Activated T-cell treated with anti-CD3 and anti-CD28 coated beads, Interleukin-2, amount 50 U/mL, for 1 hour (primary cell): ENCODE data around the gene GALNT12.

ENCODE experiments used
- DNase-seq: peaks from one replicate; pipeline ENCODE4 v3.0.0-alpha.2; 2020

The GALNT12 gene

GRCh38 chr9:98783518-98784226, 23.8 kb upstream of the GALNT12 start:
- no peak for DNase-seq

DNA sequence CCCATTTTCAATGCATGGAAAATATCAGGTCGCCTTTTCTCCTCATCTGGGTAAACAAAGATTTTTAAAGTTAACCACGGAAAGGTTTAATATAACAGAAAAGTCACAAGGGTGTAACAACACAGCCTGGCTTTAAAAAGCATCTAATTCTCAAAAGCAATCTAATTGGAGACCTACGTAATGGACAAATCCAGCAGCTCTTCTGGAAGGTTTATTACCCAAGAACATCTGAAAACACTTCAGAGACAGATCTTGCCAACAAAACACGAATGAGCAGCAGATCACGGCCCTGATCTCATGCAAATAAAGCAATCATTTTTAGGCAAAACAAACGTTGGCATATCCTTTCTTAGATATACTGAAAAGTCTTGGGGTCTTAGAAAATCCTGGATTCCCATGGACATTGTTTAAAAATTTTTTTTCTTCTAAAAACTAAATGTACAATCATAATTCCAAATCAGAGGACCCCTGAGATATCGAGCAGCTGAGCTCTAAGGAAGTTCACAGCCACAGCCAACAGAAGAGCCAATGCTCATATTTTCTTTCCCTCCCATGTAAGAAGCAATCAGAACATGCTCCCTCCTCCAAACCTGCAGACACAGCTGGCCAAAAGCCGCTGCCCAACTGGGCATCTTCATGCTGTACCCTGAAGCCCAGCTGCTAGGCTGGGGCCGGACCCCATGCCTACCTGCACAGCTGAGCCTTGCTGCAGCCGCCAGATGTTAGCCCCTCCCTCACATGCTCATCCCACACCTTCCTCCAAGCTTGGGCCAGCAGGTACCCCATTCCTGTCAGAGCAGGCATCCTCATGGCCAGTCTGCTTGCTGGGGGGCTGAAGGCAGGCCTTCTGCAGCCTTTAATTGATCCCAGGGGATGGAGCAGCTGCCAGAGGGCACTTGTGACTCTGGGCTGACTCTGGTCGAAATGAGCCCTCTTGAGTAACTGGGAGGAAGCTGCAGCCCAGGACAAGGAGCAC, 22.4 kb upstream of the GALNT12 start:
- no peak for DNase-seq

DNA sequence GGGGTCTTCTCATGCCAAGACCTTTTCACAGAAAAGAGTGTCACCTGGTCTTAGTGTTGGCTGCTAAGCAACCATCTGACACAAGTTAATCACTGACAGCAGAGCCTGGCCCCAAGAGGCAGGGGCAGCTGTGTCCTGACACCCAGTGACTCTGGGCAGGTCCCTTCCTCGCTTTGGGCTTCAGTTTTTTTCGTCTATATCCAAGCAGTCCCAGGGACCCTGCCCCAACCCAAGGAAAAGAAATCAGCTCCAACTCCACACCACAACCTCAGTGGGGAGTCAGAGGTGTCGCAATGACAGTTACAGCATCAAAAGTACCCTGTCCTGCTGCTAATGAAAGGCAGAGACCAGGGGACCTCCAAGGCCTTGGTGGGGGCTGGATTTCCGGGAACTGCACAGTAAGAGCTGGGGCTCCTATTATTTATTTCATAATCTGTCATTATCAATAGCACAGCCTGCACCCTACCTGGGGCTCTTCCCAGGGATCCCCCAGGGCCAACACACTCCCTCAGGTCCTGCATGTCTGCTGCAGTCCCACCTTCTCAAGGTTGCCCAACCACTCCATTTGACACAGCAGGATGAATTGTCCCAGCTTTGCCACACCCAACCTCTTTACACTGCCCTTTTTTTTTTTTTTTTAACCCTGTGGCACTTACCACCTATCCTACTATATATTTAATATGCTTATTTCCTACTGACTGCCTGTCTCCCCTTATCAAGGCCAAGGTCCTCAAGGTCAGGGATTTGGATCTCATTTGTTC, 20.5 kb upstream of the GALNT12 start:
- no peak for DNase-seq

- DNase-seq, result no peak
Observed at GRCh38 chr9:98787766-98788335, 19.6 kb upstream of the GALNT12 start.

GRCh38 chr9:98789483-98790133, 17.9 kb upstream of the GALNT12 start:
- DNase-seq, result no peak

DNA sequence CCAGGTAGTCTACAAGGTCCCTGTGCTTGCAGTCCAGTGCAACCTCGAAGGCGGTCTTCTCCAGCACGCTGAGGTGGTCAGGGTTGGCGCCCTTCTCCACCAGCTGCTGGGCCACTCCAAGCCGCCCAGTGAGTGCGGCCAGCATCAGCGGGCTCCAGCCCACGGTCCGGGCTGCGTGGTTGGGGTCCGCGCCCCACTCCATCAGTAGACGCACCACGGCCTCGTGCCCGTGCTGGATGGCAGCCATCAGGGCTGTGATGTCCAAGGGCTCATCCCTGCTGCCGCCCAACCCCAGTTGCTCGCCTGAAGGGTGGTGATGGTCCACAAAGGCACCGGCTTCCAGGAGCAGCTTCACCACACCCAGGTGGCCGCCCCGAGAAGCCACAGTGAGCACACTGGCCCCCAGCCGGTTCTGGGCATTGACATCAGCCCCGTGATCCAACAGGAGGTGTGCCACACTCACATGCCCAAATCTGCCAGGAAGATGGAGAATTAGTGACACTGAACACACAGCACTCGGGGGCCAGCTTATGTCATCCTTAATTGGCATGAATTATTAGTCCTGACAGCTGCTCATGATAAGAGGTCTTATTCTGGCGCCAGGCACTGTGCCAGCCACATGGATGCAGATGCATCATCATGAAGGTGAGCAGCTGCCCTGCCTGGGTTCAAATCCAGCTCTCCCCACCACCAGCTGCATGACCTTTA, 17.2 kb upstream of the GALNT12 start:
- DNase-seq, result no peak

- peak; percentile 69 for DNase-seq
Observed at GRCh38 chr9:98790842-98791607, 16.4 kb upstream of the GALNT12 start.

DNA sequence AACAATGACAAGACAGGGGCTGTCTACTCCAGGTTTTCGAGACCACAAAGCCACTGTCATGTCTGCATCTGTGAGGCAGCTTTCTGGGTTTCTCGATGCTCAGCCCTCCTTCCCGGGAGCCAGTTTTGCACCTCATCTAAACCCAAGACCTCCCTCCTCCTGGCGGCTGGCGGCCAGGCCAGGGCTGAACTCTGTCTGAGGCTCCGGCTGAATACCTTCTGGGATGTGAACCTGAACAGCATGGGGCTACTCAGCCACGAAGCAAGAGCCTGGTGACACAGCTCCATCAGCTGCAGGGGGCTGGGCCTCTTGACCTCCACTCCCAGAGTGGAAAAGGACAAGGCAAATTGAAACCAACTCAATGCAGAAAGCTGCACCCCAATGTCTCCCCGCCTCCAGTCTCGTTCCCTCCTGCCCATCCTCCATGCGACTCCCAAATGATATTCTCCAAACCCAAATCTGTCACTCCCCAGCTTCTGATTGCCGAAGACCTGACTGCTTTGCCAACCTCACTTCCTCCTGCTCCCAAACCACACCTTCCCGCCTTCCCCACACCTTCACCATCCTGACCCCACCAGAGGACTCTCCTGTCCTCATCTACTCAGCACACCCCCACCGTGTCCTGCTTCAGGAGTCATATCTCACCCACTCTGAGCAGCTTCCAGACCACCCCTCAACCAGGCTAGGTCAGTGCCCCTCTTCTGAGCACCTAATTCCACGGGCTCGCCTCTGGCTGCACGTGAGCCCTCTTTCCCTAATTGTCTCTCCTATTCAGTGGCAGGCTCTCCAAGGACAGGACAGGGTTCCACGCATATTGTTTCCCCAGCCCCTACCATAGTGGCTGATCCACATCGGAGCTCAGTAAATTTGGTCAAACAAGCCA, 15.6 kb upstream of the GALNT12 start:
- DNase-seq, result no peak

DNA sequence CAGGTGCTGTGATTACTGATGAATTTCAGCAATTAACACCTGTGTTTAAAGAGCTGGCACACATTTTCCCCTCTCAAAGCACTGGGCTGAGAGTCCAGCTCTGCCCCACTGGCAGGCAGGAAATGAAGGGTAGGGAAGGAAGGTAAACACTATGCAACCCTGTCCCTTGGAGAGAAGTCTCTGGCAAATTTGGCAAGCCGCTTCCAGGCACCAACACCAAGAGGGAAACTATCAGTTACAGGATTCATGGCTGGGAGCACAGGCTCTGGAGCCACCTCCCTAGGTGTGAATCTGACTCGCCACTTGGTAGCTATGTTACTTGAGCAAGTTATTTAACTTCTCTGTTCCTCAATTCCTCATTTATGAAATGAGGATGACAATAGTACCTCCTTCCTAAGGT, 14.4 kb upstream of the GALNT12 start:
- DNase-seq, result no peak

GRCh38 chr9:98794802-98795201, 12.7 kb upstream of the GALNT12 start:
- no peak for DNase-seq

DNA sequence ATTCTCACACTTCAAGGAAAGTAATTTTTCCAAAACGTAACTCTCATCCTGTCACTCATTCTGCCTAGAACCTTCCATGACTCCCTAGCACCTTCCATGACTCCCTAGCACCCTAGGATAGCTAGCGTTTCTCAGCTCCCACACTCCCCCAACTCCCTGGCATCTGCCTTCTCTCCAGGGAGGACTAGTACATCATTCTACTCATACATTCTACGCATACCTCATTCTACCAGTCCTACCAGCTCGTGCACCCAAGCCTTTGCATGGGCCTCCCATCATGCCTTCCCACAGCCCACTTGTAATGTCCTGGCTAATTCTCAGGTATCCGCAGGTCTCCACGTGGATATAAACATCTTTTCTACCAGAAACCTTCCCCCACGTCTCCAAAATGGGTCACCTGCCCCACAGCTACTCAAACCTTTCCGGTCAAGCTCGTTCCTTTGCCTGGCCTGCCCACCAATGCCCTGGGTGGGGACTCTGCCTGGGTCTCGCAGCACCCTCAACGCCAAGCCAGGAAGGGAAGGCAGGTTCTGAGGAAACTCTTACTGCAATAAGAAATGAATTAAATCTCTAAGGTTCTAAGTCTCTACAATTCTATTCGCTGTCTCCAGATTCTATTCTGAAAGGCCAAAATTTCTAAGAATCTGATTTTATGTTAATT, 12.0 kb upstream of the GALNT12 start:
- no peak for DNase-seq

DNA sequence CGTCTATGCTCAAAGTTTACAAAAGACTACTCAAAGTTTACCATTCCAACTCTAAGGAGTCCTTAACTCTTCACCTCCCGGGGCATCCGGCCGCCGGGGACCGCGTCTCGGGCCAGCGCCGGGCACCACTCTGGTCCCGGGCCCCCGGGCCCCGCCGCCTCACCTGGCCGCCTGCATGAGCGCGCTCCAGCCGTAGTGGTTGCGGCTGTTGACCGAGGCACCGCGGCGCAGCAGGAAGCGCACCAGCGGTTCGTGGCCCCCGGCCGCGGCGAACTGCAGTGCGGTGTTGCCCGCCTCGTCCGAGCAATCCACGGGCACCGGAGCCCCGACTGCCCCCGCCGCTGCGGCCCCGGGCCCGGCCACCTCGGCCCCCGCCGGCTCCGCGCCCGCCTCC, 11.5 kb upstream of the GALNT12 start:
- peak; percentile 46 for DNase-seq

DNA sequence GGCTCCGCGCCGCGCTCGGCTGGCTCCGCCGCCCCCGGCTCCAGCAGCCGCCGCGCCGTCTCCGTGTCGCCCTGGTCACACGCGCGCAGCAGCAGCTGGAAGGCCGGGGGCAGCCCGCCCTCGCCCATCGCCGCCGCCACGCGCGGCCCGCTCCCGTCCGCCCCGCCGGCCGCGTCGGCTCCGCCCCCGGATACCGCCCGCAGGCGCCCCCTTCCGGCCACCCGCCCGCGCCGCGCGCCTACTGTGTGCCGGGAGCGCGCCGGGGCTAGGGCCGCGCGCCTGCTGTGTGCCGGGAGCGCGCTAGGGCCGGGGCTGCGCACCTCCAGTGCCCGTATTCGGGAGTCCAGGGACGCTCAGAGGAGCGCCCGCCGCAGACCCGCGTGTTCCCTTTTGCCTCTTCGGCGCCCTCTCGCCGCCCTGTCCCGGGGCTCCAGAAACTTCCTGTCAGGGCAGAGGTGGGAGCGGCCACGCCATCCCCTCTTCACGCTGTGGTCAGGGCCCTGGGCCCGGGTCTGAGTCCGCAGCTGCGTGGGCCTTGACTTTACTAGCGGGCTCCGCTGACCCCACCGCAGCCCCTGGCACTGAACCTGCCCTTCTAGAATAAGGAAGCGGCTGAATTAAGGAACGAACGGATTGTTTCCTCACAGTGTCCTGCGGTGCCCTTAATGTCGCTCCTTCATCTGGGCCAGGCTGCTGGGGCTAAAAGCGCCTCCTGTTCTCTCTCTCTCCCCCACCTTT, 10.9 kb upstream of the GALNT12 start, which contains the start of gene ANKS6:
Gene ANKS6 (minus strand): TSS at position 192 of the 738 bp plus-strand sequence. CDS start 64 bp downstream, at position 128.
- DNase-seq, result peak; percentile 90

GRCh38 chr9:98797491-98797890, 10.0 kb upstream of the GALNT12 start:
- no peak for DNase-seq

DNA sequence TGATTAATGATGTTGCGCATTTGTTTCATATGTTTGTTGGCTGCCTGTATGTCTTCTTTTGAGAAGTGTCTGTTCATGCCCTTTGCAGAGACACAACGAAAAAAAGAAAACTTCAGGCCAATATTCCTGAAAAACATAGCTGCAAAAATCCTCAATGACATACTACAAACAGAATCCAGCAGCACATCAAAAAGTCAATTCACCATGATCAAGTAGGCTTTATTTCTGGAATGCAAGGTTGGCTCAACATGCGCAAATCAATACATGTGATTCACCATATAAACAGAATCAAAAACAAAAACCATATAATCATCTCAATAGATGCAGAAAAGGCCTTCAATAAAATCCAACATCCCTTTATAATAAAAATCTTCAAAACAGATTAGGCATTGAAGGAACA, 9.2 kb upstream of the GALNT12 start:
- no peak for DNase-seq

DNA sequence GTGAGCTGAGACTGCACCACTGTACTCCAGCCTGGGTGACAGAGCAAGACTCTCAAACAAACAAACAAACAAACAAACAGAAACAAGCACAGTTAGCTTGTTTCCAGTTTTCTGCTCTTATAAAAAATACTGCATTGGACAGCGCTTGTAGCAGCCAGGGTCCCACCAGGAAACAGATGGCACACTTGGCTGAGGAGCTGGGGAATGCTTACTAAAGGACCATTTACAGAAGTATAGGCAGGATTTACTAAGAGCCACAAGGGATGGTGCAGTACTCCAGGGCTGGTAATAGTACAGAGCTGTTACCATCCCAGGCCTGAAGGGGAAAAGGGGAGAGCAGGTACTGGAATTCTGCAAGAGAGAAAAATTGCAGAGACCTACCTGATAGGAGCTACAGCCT, 5.9 kb upstream of the GALNT12 start:
- DNase-seq, result no peak

DNA sequence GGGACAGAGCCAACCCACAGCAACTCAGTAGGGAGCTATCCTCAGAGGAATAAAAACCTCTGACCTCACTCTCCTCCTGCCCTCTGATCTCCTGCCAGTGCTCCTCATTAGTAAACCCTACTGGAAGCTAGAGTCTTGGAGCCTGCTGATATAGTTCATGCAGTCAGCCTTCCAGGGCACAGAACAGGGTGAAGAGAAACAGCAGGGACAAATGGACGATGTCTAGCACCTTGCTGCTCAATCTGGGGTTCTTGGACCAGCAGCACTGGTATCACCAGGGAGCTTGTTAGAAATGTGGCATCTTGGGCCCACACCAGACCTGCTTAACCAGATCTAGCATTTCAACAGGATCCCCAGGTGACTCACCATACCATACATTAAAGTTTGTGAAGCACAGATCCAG, 5.5 kb upstream of the GALNT12 start:
- no peak for DNase-seq

DNA sequence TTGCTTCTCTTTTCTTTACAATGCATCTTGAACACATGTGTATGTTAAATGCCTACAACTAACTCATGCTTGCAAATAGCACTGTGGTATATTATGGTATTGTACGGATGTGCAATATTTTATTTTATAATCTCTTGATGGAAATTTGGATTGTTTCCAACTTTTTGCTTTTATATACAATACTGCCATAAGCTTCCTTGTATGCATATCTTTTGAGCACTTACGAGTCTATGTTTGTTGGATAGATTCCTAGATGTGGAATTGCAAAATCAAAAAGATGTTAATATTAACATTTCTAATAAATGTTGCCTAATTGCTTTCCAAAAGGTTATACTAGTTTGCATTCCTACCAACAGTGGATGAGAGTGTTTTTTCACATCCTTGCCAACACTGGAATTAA, 3.4 kb upstream of the GALNT12 start:
- DNase-seq, result no peak
